CD14-positive monocyte (primary cell): Measurements from ENCODE around the gene SARS1. TPM values are rescaled to one million over a fixed set of nuclear protein-coding genes. Genes with fewer than 3 reads are reported as not detected.

Experiments
- DNase-seq, 3 donors: peaks; one replicate each; pipeline ENCODE4 v3.0.0-alpha.2; 2011 to 2022
- H2AFZ ChIP-seq: 2 replicates; pipeline ENCODE4 v1.6.0; 2012; ENCODE audit warnings: mild to moderate bottlenecking, low read depth, low read length, inconsistent platforms; ENCODE audit not compliant: insufficient read depth, poor library complexity, severe bottlenecking
- H3K27ac ChIP-seq, 2 donors: 1 replicate in 1 of 2; 2 replicates in 1 of 2; pipeline ENCODE4 v1.5.1; 2012 to 2013; ENCODE audit warnings: low read length in 2 of 2, control low read depth in 1 of 2, inconsistent platforms in 1 of 2, low read depth in 1 of 2, mild to moderate bottlenecking in 1 of 2
- H3K27me3 ChIP-seq, 2 donors: one replicate each; pipeline versions ENCODE4 v1.6.0 to v1.6.1; 2011 to 2013; ENCODE audit warnings: low read length in 2 of 2; ENCODE audit not compliant: control insufficient read depth in 2 of 2, insufficient read depth in 2 of 2
- H3K36me3 ChIP-seq, 2 donors: replicated peaks in 1 of 2; 1 replicate in 1 of 2; 2 replicates in 1 of 2; pipeline versions ENCODE4 v1.5.1 to v1.6.1; 2012 to 2013; ENCODE audit warnings: low read length in 2 of 2, control low read depth in 1 of 2, inconsistent platforms in 1 of 2, mild to moderate bottlenecking in 1 of 2; ENCODE audit not compliant: insufficient read depth in 2 of 2, control insufficient read depth in 1 of 2
- H3K4me1 ChIP-seq, 2 donors: 1 replicate in 1 of 2; 2 replicates in 1 of 2; pipeline versions ENCODE4 v1.5.1 to v1.6.1; 2012 to 2013; ENCODE audit warnings: low read length in 2 of 2, control low read depth in 1 of 2, inconsistent platforms in 1 of 2, mild to moderate bottlenecking in 1 of 2, moderate library complexity in 1 of 2; ENCODE audit not compliant: insufficient read depth in 2 of 2, control insufficient read depth in 1 of 2
- H3K4me2 ChIP-seq: replicated peaks from 2 replicates; pipeline ENCODE3; 2012; ENCODE audit warnings: low read length, moderate library complexity, mild to moderate bottlenecking; ENCODE audit not compliant: poor library complexity, severe bottlenecking; ENCODE audit errors: extremely low read depth
- H3K4me3 ChIP-seq, 3 experiments: fragments of 200-600 bp in 1 of 3; sonication (generic) in 1 of 3; replicated peaks in 1 of 3; 1 replicate in 2 of 3; 2 replicates in 1 of 3; pipeline ENCODE4 v1.5.1; 2011 to 2013; ENCODE audit warnings: low read length in 3 of 3, mild to moderate bottlenecking in 3 of 3, control low read depth in 2 of 3, low read depth in 2 of 3, inconsistent platforms in 1 of 3, moderate library complexity in 1 of 3
- H3K79me2 ChIP-seq: 2 replicates; pipeline ENCODE4 v1.6.0; 2012; ENCODE audit warnings: mild to moderate bottlenecking, control low read depth, inconsistent platforms, low read length, moderate library complexity; ENCODE audit not compliant: insufficient read depth
- H3K9ac ChIP-seq: 2 replicates; pipeline ENCODE4 v1.6.0; 2017; ENCODE audit warnings: low read length, mild to moderate bottlenecking; ENCODE audit not compliant: insufficient read depth, poor library complexity, severe bottlenecking
- H3K9me3 ChIP-seq, 2 donors: replicated peaks in 1 of 2; 1 replicate in 1 of 2; 2 replicates in 1 of 2; pipeline versions ENCODE4 v1.5.1 to v1.6.1; 2012 to 2013; ENCODE audit warnings: low read length in 2 of 2, control low read depth in 1 of 2; ENCODE audit not compliant: control insufficient read depth in 1 of 2, insufficient read depth in 1 of 2
- H4K20me1 ChIP-seq: 2 replicates; pipeline ENCODE4 v1.6.0; 2012; ENCODE audit warnings: mild to moderate bottlenecking, low read length, control low read depth, moderate library complexity; ENCODE audit not compliant: insufficient read depth
- H3K27ac Mint-ChIP-seq, 7 donors: one replicate each; pipeline ENCODE4 v1.8.0; 2020; ENCODE audit warnings: mild to moderate bottlenecking in 7 of 7, mixed read lengths in 7 of 7, moderate library complexity in 6 of 7, inconsistent platforms in 2 of 7
- H3K27me3 Mint-ChIP-seq, 3 donors: one replicate each; pipeline ENCODE4 v1.8.0; 2021 to 2022; ENCODE audit warnings: low read depth in 3 of 3, mild to moderate bottlenecking in 3 of 3, mixed read lengths in 3 of 3, moderate library complexity in 3 of 3, inconsistent platforms in 1 of 3
- H3K36me3 Mint-ChIP-seq, 2 donors: one replicate each; pipeline ENCODE4 v1.8.0; 2020; ENCODE audit warnings: mixed read lengths in 2 of 2, inconsistent platforms in 1 of 2, mild to moderate bottlenecking in 1 of 2
- H3K4me1 Mint-ChIP-seq: one replicate; pipeline ENCODE4 v1.8.0; 2020; ENCODE audit warnings: mild to moderate bottlenecking, mixed read lengths
- H3K4me3 Mint-ChIP-seq, 2 donors: one replicate each; pipeline ENCODE4 v1.8.0; 2020; ENCODE audit warnings: mild to moderate bottlenecking in 2 of 2, mixed read lengths in 2 of 2, moderate library complexity in 1 of 2
- H3K9me3 Mint-ChIP-seq, 7 donors: one replicate each; pipeline ENCODE4 v1.8.0; 2020 to 2022; ENCODE audit warnings: mixed read lengths in 7 of 7, mild to moderate bottlenecking in 6 of 7, moderate library complexity in 6 of 7, inconsistent platforms in 2 of 7
- WGBS: methylation state at CpG from one replicate; pipeline ENCODE4 v1.1.5; 2013; ENCODE audit warnings: missing lambda C conversion rate; ENCODE audit not compliant: insufficient coverage; 5-methylcytosine and 5-hydroxymethylcytosine counted together
- intact Hi-C, 2 donors: fragments of 100-400 bp; cut with micrococcal nuclease; formaldehyde crosslinking; loops; one replicate each; pipeline versions ENCODE4 v1.15.0 to v1.15.1; 2023
- polyA plus RNA-seq, 3 donors: library from polyadenylated mRNA; depleted of rRNA in 1 of 3; unstranded in 2 of 3; stranded (reverse) in 1 of 3; fragments of 300-500 nt in 2 of 3; fragments of >200 nt in 1 of 3; fragmentation: Illumina TruSeq in 2 of 3; gene quantifications; 1 replicate in 2 of 3; 2 replicates in 1 of 3; pipeline ENCODE4 v1.2.3, GENCODE V29; 2012 to 2021
- TF ChIP-seq, protein P1 (sequence below): fragments of 200-600 bp; IDR thresholded peaks from one replicate; pipeline ENCODE4 v1.8.0; 2022; ENCODE audit warnings: antibody characterized with exemption, mild to moderate bottlenecking

Gene SARS1
- polyA plus RNA-seq, 3 donors, result 70.1 to 107 (median 99.1) TPM

DNA sequence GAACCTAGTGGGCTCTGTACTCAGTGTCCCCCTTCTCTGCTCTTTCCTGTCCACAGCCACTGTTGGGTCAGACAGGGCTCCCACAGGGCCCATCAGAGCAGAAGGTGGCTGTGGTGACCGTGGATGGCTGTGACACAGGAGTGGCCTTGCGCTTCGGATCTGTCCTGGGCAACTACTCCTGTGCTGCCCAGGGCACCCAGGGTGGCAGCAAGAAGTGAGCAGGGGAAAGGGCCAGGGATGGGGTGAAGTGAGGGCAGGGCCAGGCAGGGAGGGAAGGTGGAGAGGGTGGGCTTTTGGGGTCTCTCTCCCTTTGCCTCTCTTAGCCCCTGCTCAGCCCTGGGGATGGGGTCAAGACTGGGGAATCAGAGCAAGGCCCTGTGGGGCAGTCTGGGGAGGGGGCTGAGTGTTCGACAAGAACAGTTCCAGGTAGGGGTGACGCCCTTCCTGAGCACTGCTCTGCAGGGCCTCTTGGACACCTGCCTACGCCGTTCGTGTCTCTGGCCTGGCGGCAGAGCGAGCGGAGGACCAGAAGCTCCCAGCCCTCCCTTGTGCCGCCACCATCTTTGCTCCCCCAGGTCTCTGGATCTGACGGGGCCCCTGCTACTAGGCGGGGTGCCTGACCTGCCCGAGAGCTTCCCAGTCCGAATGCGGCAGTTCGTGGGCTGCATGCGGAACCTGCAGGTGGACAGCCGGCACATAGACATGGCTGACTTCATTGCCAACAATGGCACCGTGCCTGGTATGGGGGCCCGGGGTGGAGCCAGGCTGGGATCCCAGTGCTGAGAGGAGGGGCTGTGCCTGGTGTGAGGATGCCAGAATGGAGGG is 48.7 kb downstream of the SARS1 start:
- no peak overlapping the region for H3K27ac Mint-ChIP-seq
- Histone ChIP-seq H4K20me1 (no peaks in the 10 kb centered on the region), H3K9me3 (no peaks in the 10 kb centered on the region), H3K27ac (no peak overlapping the region), H3K36me3 (no peaks in the 10 kb centered on the region), H3K4me3 (no peak overlapping the region), H3K4me2 (no peak overlapping the region), H3K9ac (no peak overlapping the region), H3K27me3 (no peaks in the 10 kb centered on the region), H2AFZ (no peak overlapping the region), H3K4me1 (peaks cover 5 to 7% of the 10 kb centered on the region in 2 donors), H3K79me2 (no peaks in the 10 kb centered on the region)
- peaks cover 0 to 9% (median 8%) of the 10 kb centered on the region in 3 donors for H3K27me3 Mint-ChIP-seq
- peaks cover 6% of the 10 kb centered on the region for H3K4me1 Mint-ChIP-seq
- 92% methylated on average over 21 of the region's 22 CpGs for WGBS
- intact Hi-C loops, result loop anchor here (2.0 to 5.0 kb wide), 2 partner anchors 135 to 270 kb away; partner anchors contain the start of gene SORT1 (in 2 of the 2)
- H3K36me3 Mint-ChIP-seq, result no peaks in the 10 kb centered on the region
- no peak overlapping the region for H3K4me3 Mint-ChIP-seq
- TF ChIP-seq, protein P1, sequence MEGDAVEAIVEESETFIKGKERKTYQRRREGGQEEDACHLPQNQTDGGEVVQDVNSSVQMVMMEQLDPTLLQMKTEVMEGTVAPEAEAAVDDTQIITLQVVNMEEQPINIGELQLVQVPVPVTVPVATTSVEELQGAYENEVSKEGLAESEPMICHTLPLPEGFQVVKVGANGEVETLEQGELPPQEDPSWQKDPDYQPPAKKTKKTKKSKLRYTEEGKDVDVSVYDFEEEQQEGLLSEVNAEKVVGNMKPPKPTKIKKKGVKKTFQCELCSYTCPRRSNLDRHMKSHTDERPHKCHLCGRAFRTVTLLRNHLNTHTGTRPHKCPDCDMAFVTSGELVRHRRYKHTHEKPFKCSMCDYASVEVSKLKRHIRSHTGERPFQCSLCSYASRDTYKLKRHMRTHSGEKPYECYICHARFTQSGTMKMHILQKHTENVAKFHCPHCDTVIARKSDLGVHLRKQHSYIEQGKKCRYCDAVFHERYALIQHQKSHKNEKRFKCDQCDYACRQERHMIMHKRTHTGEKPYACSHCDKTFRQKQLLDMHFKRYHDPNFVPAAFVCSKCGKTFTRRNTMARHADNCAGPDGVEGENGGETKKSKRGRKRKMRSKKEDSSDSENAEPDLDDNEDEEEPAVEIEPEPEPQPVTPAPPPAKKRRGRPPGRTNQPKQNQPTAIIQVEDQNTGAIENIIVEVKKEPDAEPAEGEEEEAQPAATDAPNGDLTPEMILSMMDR, result no peak
- peaks cover 0 to 3% (median 0%) of the 10 kb centered on the region in 7 donors for H3K9me3 Mint-ChIP-seq
- no peak for DNase-seq

DNA sequence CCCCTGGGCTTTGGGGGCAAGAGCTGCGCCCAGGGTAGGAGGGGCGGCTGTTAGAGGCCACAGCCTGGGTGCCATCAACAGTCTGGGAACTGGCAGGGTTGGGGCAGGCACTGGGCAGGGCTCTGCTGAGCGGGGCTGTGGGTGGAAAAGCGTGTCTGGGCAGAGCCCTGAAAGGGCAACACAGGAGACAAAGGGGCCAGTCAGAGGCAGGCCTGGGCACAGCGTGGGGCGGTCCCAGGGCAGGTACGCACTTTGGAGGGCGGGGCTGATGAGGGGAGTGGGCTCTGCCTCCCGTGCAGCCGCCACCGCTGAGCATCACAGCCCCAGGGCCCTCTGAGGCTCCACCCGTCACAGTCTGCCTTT is 49.5 kb downstream of the SARS1 start:
- intact Hi-C loops, result loop anchor here (2.0 to 5.0 kb wide), 2 partner anchors 134 to 270 kb away; partner anchors contain the start of gene SORT1 (in 2 of the 2)
- no peak overlapping the region for H3K27ac ChIP-seq
- no peak for DNase-seq
- no peaks in the 10 kb centered on the region for H4K20me1 ChIP-seq
- no peaks in the 10 kb centered on the region for H3K27me3 ChIP-seq
- no peak overlapping the region for H3K9ac ChIP-seq
- H3K4me3 ChIP-seq, result no peak overlapping the region
- peaks cover 0 to 9% (median 8%) of the 10 kb centered on the region in 3 donors for H3K27me3 Mint-ChIP-seq
- no peaks in the 10 kb centered on the region for H3K36me3 Mint-ChIP-seq
- H3K4me1 Mint-ChIP-seq, result peaks cover 6% of the 10 kb centered on the region
- H3K27ac Mint-ChIP-seq, result no peak overlapping the region
- no peak overlapping the region for H3K4me3 Mint-ChIP-seq
- no peak overlapping the region for H2AFZ ChIP-seq
- peaks cover 5 to 7% of the 10 kb centered on the region in 2 donors for H3K4me1 ChIP-seq
- peaks cover 0 to 3% (median 0%) of the 10 kb centered on the region in 7 donors for H3K9me3 Mint-ChIP-seq
- WGBS, result 70% methylated on average over 12 of the region's 12 CpGs
- TF ChIP-seq, protein P1, result no peak
- H3K79me2 ChIP-seq, result no peaks in the 10 kb centered on the region
- H3K4me2 ChIP-seq, result no peak overlapping the region
- H3K9me3 ChIP-seq, result no peaks in the 10 kb centered on the region
- no peaks in the 10 kb centered on the region for H3K36me3 ChIP-seq
